T-helper 17 cell (primary cell): ENCODE results near the gene ROR1. TPM values are rescaled to one million over a fixed set of nuclear protein-coding genes. Genes with fewer than 3 reads are reported as not detected.
"Not testable (repeated sequence)": the region's sequence is repeated elsewhere in the genome, so short reads cannot be mapped to it uniquely, and the experiment has no call there.

Experiments
- ATAC-seq: fragments of 150-1000 bp; cut with Tn5 transposase; 2 replicates; pipeline ENCODE4 v1.10.0; 2021; ENCODE audit warnings: mild to moderate bottlenecking, moderate library complexity
- DNase-seq, 3 donors: peaks; one replicate each; pipeline versions ENCODE4 v3.0.0 to v3.0.0-alpha.2; 2020 to 2021
- H3K9me3 ChIP-seq: one replicate; pipeline ENCODE4 v1.7.0; 2013; ENCODE audit warnings: low read length, mild to moderate bottlenecking; ENCODE audit not compliant: control insufficient read depth, poor library complexity, severe bottlenecking
- H3K27ac Mint-ChIP-seq: one replicate; pipeline ENCODE4 v1.8.0; 2022; ENCODE audit warnings: mild to moderate bottlenecking, moderate library complexity, mixed read lengths
- H3K27me3 Mint-ChIP-seq: one replicate; pipeline ENCODE4 v1.8.0; 2022; ENCODE audit warnings: mixed read lengths
- H3K36me3 Mint-ChIP-seq: one replicate; pipeline ENCODE4 v1.8.0; 2022; ENCODE audit warnings: low read depth, mixed read lengths
- H3K4me1 Mint-ChIP-seq: one replicate; pipeline ENCODE4 v1.8.0; 2022; ENCODE audit warnings: mild to moderate bottlenecking, mixed read lengths
- H3K4me3 Mint-ChIP-seq: one replicate; pipeline ENCODE4 v1.8.0; 2022; ENCODE audit warnings: mild to moderate bottlenecking, moderate library complexity, mixed read lengths
- total RNA-seq, 4 donors: library from RNA in 2 of 4; stranded (reverse) in 2 of 4; gene quantifications; one replicate each; pipeline ENCODE4 v1.2.3 and lab custom pipeline; 2022 to 2026

Gene ROR1
- total RNA-seq, 2 donors from 2014 or later, result not detected

GRCh38 chr1:63773496-63773814 is 362 bp upstream of the ROR1 start:
- DNase-seq, result no peak

DNA sequence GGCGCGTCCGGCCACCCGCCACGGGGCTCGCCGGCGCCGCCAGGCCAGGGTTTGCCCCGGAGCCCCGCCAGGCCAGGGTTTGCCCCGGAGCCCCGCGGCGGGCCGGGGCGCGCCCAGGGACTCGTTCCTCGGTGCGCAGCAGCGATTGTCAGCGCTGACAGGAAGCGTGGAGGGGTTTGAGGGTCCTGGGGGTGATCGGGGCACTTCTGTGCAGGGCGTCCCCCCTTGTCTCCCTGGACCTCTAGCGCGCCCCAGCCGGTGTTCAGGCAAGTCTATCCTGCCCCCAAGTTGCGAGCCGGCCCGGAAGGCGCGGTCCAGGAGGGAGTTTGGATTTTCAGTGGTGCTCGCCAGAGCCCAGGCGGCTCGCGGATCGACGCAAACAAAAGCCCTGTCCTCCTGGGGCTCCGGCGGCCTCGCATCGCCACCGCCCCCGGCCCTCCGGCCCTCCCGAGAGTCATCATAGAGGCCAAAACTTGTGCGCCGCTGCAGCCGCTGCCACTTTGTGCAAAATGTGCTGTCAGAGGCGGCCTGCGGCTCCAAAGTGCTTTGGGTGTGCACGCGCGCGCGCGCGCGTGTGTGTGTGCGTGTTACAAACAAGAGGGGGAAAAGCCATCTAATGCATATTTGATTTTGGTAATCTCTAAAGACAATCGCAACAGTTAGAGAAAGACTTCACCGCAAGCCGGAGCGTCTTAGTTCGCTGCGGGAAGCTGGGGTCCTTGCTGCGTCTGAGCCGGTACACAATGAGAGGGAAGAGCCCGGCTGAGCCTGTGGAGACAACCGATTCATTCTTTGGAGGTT is 1.0 kb downstream of the ROR1 start:
- no peaks in the 10 kb centered on the region for H3K9me3 ChIP-seq
- no peak for ATAC-seq
- no peak for DNase-seq
- Mint-ChIP-seq H3K27ac (no peak overlapping the region), H3K4me1 (peaks cover 13% of the 10 kb centered on the region), H3K4me3 (peak overlapping the region; percentile 79), H3K36me3 (peaks cover 4% of the 10 kb centered on the region), H3K27me3 (peaks cover 77% of the 10 kb centered on the region)

More at GRCh38 chr1:63773496-63773814, 362 bp upstream of the ROR1 start:
- Mint-ChIP-seq H3K27ac (no peak overlapping the region), H3K4me1 (peaks cover 13% of the 10 kb centered on the region), H3K27me3 (peaks cover 66% of the 10 kb centered on the region), H3K4me3 (peak overlapping the region; percentile 80), H3K36me3 (peaks cover 4% of the 10 kb centered on the region)
- ATAC-seq, result peak; percentile 20
- no peaks in the 10 kb centered on the region for H3K9me3 ChIP-seq

- Mint-ChIP-seq H3K4me1 (peaks cover 13% of the 10 kb centered on the region), H3K27ac (no peak overlapping the region), H3K4me3 (peak overlapping the region; percentile 79), H3K36me3 (peaks cover 4% of the 10 kb centered on the region), H3K27me3 (peaks cover 85% of the 10 kb centered on the region)
- DNase-seq (no peak), ATAC-seq (no peak)
- no peaks in the 10 kb centered on the region for H3K9me3 ChIP-seq
Observed at GRCh38 chr1:63775418-63776127, 1.8 kb downstream of the ROR1 start.

DNA sequence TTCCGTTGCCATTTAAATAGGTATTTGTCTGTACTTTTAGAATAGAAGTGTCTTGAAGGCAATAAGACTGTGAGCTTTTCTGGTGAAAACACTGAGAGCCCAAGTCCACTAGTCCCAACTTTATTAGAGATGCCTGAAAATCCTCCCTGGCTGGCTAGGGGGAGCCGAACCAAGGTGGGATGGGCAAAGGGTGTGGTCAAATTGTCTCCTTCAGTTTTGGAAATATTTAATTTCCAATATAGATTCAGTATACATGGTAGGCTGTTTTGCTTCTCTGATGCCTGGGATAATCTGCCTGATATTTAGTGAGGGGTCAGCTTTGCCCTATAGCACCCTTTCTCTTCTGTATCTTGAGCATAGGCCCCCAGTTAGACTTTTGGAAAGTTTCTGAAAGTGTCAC is 3.5 kb downstream of the ROR1 start:
- Mint-ChIP-seq H3K4me3 (no peak overlapping the region), H3K27ac (no peak overlapping the region), H3K4me1 (peaks cover 13% of the 10 kb centered on the region), H3K27me3 (peaks cover 91% of the 10 kb centered on the region), H3K36me3 (peaks cover 4% of the 10 kb centered on the region)
- no peak for DNase-seq
- H3K9me3 ChIP-seq, result no peaks in the 10 kb centered on the region
- no peak for ATAC-seq

- ATAC-seq (no peak), DNase-seq (no peak)
- no peak overlapping the region for H3K4me3 Mint-ChIP-seq
Observed at GRCh38 chr1:63777965-63778880, 4.4 kb downstream of the ROR1 start.

DNA sequence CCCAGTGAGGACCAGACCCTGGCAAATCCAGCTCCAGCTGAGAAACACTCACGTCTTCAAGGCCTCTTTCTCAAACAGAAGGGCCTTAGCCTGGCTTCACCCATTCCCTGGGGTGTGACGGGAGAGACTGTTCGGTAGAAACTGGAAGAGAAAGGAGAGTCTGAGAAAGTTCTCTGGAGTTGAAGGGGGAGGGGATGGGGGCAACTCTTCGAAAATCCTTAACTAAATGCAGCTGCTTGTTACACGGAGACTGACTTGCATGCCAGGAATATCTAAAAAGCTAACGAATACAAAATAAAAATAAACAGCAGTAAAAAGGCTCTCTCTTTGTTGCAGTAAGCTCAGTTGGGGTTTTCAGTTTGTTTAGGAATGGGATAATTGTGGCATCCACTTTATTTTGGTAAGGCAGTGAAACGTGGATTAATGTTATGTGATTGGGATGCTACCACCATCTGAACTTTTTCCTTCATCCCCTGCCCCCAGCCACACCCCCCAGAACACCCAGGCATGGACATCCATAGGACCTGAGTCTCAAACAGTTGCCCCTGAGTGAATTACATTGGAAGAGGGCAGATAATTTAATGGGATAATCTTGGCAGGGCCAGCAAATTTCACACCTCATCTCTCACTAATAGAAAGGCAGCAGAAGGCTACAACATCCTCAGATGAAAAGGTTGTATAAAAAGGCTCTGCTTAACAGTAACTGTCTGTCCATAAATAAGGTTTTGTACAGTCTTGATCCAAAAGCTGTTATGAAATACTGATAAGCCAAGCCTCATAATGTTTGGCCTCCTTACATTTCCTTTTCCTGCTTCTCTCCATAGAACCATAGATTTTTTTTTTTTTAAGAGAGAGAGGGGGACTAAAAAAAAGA is 5.8 kb downstream of the ROR1 start:
- H3K9me3 ChIP-seq, result no peaks in the 10 kb centered on the region
- Mint-ChIP-seq H3K27ac (no peak overlapping the region), H3K4me1 (peaks cover 4% of the 10 kb centered on the region), H3K27me3 (peaks cover 86% of the 10 kb centered on the region), H3K36me3 (no peaks in the 10 kb centered on the region), H3K4me3 (no peak overlapping the region)
- DNase-seq (no peak), ATAC-seq (no peak)

More at GRCh38 chr1:63777965-63778880, 4.4 kb downstream of the ROR1 start:
- Mint-ChIP-seq H3K27ac (no peak overlapping the region), H3K27me3 (peaks cover 89% of the 10 kb centered on the region), H3K36me3 (peaks cover 2% of the 10 kb centered on the region), H3K4me1 (peaks cover 9% of the 10 kb centered on the region)
- H3K9me3 ChIP-seq, result no peaks in the 10 kb centered on the region

GRCh38 chr1:63780565-63780964 is 6.7 kb downstream of the ROR1 start:
- Mint-ChIP-seq H3K4me3 (no peak overlapping the region), H3K4me1 (no peaks in the 10 kb centered on the region), H3K36me3 (no peaks in the 10 kb centered on the region), H3K27ac (peak overlapping the region; percentile 27), H3K27me3 (peaks cover 77% of the 10 kb centered on the region)
- DNase-seq, result no peak
- ATAC-seq, result no peak
- no peaks in the 10 kb centered on the region for H3K9me3 ChIP-seq

DNA sequence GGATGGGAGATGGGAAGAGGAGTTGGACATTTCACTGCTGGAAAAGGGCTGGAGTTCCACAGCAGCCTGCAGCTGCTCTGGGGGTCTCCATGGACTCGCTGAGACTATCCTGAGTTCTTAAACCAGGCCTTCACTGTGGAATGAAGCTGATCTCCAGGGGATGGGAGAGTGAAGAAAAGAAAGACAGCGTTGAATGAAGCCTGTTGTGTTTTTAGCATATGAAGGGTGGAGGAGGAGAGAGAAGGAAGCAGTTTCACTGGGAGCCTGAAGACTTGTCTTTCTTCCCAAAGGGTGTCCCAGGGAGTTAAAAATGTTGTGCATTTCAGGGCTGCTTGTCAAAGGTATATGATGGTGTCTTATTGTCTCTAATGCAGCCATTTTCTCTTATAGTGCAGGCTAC is 9.2 kb downstream of the ROR1 start:
- H3K36me3 Mint-ChIP-seq, result no peaks in the 10 kb centered on the region
- DNase-seq (no peak), ATAC-seq (no peak)
- no peaks in the 10 kb centered on the region for H3K4me1 Mint-ChIP-seq
- no peak overlapping the region for H3K27ac Mint-ChIP-seq
- no peak overlapping the region for H3K4me3 Mint-ChIP-seq
- peaks cover 53% of the 10 kb centered on the region for H3K27me3 Mint-ChIP-seq
- no peaks in the 10 kb centered on the region for H3K9me3 ChIP-seq

DNA sequence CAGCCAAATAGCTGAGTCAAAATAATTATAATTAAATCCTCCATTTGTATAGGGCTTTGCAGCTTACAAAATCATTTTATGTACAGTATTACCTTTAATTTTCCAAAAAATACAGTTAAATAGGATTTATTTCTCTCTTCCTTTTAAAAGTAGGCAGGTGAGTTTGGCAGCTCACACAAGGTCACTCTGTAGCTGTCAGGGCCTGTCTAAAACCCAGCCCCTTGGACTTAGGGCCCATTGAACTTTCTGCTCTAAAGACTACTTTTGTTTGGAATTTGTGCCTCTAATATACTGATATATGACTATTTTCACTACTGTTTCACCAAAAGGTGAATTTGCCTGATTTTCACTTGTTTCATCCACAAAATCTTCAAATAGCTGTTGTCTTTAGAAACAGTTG is 10.3 kb downstream of the ROR1 start:
- no peak overlapping the region for H3K27ac Mint-ChIP-seq
- ATAC-seq (no peak), DNase-seq (no peak)
- H3K4me3 Mint-ChIP-seq, result no peak overlapping the region
- no peaks in the 10 kb centered on the region for H3K36me3 Mint-ChIP-seq
- peaks cover 47% of the 10 kb centered on the region for H3K27me3 Mint-ChIP-seq
- no peaks in the 10 kb centered on the region for H3K4me1 Mint-ChIP-seq
- no peaks in the 10 kb centered on the region for H3K9me3 ChIP-seq

DNA sequence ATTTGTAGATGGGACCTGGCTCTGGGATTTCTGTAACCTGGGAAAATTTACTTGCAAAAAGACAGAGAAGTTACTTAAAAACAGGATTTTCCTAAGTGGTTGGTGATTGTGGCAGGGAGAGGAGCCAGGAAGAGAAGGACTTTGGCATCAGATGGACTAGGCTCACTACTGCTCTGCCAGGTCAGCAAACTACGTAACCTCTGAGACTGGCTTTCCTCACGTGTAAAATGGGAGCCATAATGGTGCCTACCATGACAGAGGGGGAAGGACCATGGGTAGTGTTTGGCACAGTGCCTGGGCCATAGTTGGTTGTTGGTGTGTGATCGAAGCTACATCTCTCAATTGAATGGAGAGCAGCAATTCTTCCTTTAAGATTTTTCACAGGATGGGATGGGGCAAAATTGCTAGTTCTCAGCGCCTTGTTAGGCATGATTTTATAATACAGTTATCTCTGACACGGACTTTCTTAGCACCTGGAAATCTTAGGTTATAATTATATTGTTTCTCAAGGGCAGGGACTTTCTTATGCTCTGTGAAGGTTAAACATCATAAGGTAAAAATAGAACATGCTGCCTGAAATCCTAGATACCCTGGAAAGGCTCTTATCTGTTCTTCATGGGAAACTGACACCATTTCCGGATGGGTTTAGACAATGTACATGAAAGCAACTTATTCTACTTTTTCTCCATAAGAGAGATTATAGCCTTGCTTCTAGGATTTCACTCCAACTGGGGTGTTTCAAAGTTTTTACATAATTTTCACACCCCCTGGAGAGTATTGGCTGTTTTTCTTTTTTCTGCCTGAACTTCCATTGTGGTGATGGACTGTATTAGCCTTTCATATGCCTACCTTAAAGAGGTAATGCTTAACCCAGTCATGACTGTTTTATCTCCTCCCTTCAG is 10.9 kb downstream of the ROR1 start:
- ATAC-seq (no peak), DNase-seq (no peak)
- Mint-ChIP-seq H3K27me3 (peaks cover 46% of the 10 kb centered on the region), H3K4me1 (no peaks in the 10 kb centered on the region), H3K4me3 (no peak overlapping the region), H3K27ac (no peak overlapping the region), H3K36me3 (peaks cover 2% of the 10 kb centered on the region)
- no peaks in the 10 kb centered on the region for H3K9me3 ChIP-seq

- H3K27me3 Mint-ChIP-seq, result peaks cover 39% of the 10 kb centered on the region
- H3K27ac Mint-ChIP-seq, ATAC-seq, H3K9me3 ChIP-seq, DNase-seq, H3K36me3 Mint-ChIP-seq, H3K4me3 Mint-ChIP-seq, H3K4me1 Mint-ChIP-seq: not testable (repeated sequence)
Observed at GRCh38 chr1:63787270-63787669, 13.5 kb downstream of the ROR1 start.

DNA sequence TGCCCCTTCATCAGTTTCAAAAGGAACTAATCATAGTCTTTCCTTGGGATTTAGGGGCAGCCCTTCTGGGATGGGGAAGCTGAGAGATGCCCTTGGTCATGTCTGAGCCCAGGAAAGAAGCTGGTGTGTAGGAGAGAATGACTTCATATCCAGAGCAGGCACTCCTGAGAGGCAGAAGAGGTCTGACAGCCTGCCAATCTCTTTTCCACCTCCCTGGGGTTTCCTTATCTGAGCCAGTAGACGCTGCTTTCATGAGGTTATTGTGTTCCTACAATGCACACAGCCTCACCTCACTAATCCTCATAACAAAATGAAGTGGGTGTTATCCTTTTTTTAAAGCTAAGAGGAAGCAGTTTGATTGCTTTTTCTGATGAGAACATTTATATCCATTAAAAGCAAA is 14.1 kb downstream of the ROR1 start:
- Mint-ChIP-seq H3K4me3 (no peak overlapping the region), H3K27ac (no peak overlapping the region), H3K4me1 (no peaks in the 10 kb centered on the region), H3K27me3 (peaks cover 41% of the 10 kb centered on the region), H3K36me3 (peaks cover 2% of the 10 kb centered on the region)
- ATAC-seq (no peak), DNase-seq (no peak)
- H3K9me3 ChIP-seq, result no peaks in the 10 kb centered on the region
